A549 treated with AZD9567 at 1 μM for 4 hours (cell line): ENCODE data around the gene CXCL16. TPM values are rescaled to one million over a fixed set of nuclear protein-coding genes. Genes with fewer than 3 reads are reported as not detected.

Experiments
- total RNA-seq: library from RNA; stranded (reverse); fragments of 200-300 nt; extraction: Qiagen RNA extraction; gene quantifications from 5 replicates; pipeline ENCODE4 v1.2.3, GENCODE V29; 2022; ENCODE audit not compliant: insufficient read depth

The CXCL16 gene, protein sequence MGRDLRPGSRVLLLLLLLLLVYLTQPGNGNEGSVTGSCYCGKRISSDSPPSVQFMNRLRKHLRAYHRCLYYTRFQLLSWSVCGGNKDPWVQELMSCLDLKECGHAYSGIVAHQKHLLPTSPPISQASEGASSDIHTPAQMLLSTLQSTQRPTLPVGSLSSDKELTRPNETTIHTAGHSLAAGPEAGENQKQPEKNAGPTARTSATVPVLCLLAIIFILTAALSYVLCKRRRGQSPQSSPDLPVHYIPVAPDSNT
- total RNA-seq: 10.4 to 19.0 TPM (median 15.7 TPM) in 5 replicates

DNA sequence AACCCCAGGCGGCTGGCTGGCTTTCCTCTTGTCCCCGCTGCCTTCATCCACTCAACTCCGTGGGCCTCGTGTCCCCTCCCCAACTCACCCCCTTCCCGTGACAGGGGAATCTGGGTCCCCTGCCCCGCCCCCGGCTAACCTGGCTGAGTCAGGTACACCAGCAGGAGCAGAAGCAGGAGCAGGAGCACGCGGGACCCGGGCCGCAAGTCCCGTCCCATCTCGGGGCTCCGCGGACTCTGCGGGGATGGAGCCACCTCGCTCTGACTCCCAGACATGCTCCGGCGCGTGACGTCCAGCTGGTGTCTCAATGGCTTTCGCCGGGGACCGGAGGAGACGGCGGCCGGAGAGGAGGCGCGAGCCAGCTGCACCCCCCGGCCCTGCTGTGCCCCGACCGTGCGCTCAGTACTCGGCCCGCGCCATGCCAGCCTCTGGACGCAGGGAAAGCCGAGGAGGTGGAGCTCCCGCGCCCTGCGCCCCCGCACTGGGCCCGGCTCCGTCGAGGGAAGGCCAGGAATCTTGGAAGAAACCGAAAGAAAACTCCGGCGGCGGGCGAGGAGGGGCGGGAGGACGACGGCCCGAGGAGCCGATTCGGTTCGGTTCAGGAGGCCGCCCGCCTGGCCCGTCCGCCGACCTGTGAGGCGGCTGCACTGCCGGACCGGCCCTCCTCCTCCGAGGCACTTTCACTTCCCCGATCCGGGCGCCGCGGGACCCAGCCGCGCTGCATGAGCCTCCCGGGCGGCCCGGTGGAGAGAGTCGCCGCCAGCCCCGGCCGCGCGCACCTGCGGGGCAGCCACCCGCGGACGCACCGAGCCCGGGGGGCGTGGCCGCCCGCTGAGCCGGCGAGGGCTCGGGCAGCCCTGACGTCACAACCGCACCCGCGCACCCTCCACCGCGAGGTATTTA is at the start of gene CXCL16, which contains the start of gene ZMYND15:
Gene CXCL16, minus strand, starts transcription at position 807 of the 903 bp plus-strand sequence. Its CDS starts 589 bp downstream, at position 218.
Gene ZMYND15, plus strand, starts transcription at position 712 of the 903 bp plus-strand sequence. CDS start 716 bp downstream, outside the sequence.

DNA sequence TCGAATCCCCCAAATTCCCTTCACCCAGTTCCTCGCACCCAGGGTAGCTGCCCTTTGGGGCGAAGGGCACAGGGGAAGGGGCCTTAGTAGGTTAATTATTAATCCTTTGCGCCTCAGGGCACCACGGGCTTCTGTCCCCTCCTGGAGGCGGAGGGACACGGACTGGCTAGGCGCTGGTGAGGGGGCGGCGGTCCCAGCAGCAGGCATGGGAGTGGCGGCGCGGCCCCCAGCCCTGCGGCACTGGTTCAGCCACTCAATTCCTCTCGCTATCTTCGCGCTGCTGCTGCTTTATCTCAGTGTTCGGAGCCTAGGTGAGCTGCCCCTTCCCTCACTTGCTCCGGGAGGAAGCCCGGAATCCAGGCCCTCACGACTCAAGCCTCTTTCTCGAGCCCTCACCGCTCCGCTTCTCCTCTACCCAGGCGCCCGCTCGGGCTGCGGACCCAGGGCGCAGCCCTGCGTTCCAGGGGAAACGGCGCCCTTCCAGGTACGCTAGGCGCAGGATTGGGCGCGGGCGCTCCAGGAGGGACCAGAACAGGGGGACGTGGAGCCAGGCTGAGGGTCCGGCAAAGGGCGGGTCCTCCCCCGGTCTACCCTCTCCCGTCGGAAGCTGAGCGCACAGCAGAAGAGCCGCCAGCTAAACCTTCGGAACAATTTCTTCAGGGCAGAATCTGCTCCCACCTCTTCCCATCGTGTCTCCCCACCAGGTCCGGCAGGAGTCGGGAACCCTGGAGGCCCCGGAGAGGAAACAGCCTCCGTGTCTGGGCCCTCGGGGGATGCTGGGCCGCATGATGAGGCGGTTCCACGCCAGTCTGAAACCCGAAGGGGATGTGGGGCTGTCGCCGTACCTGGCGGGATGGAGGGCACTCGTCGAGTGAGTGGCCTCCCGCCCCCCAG is 49.3 kb upstream of the CXCL16 start, which contains the start of gene GLTPD2:
Gene GLTPD2, plus strand, starts transcription at position 158 of the 894 bp plus-strand sequence. Its CDS starts 48 bp downstream, at position 206.

DNA sequence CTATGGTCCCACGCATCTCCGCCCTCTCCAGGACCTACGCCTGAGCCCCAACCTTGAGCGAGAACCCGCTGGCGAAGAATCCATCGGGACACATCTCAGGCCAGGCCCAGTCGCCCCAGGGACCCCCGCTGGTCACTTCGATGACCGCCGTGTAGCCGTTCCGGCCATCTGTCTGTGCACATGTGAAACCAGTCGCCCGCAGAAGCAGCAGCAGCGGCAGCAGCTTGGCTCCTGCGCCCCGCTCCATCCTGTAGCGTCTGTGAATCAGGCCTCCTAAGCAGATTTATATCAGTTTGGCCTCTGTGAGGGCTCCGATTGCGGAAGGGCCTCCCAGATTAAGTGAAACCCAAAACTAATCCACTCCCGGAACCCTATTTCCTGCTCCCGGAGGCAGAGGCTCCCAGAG is 46.4 kb upstream of the CXCL16 start, which contains the start of gene VMO1:
Gene VMO1, minus strand, starts transcription at position 259 of the 406 bp plus-strand sequence. Its CDS starts 12 bp downstream, at position 247.

DNA sequence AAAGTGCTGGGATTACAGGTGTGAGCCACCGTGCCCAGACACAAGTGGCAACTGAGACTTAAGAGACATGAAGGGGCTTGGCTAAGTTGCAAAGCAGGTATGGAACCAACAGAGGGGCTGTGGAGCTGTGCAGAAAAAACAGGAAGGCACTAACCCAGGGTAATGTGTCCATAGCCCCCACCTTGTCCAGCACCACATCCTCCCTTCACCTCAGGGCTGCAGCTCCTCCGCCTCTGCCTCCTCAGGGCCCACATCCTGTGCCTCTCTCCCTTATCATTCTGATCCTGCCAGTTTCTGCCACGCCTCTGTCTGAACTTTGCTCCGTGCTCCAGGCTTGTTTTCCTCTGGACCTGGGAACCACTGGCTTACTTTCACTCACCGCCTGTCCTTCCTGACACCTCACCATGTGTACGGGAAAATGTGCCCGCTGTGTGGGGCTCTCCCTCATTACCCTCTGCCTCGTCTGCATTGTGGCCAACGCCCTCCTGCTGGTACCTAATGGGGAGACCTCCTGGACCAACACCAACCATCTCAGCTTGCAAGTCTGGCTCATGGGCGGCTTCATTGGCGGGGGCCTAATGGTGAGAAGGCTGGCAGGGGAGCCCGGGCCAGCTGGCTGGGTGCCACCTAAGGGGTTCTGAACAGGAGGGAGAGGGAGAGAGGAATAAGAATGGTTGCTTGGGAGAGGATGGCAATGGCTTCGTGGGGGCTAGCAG is 31.9 kb upstream of the CXCL16 start, which contains the start of gene TM4SF5:
Gene TM4SF5, plus strand, starts transcription at position 368 of the 716 bp plus-strand sequence. Its CDS starts 37 bp downstream, at position 405.

DNA sequence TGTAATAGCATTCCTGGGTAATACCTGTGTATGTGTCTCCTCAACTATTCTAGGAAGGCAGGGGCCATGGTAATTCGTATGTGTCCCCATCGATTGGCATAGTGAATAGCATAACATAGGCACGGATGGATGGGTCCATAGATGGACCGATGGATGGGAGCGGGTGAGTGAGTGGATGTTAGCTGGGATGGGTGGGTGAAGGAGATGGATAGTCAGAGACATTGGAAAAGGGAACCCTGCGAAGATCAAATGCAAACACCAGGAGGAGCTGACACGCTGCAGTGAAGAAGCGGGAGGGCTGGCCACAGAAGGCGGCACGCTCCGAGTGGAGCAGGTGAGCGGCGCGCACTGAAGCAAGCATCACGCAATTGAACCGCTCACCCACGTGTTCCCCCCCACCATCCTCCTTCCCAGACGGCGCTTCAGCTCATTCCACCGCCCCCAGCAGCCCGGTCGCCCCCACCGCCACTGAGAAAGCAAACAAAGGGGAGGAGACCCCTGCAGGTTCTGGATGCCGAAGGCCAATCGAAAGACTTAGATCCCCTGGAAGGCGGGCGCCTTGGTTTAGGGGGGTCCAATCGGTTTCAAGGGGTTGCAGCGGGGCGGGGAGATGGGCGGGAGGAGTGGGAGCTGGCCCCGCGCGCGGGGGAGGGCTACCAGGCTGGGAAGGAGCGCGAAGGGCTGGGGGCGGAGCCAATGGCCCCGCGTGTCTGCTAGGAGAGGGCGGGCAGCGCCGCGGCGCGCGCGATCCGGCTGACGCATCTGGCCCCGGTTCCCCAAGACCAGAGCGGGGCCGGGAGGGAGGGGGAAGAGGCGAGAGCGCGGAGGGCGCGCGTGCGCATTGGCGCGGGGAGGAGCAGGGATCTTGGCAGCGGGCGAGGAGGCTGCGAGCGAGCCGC is 29.7 kb downstream of the CXCL16 start, which contains the start of gene ARRB2:
Gene ARRB2, plus strand, starts transcription at position 839 of the 899 bp plus-strand sequence. CDS start 90 bp downstream, outside the sequence.

Other genes starting within 250 kb of the CXCL16 start
- gene SPNS2, start 241.0 kb downstream of the CXCL16 start, total RNA-seq: 3.8 to 12.9 TPM (median 10.5 TPM) in 5 replicates
- gene MYBBP1A, start 184.5 kb downstream of the CXCL16 start, total RNA-seq: 81.1 to 113 TPM (median 101 TPM) in 5 replicates
- not detected in 5 replicates for gene GGT6, start 179.4 kb downstream of the CXCL16 start, total RNA-seq
- 0.25 to 0.81 TPM (median 0.39 TPM) in 4 of 5 replicates, not detected in the other for gene SMTNL2, start 155.4 kb downstream of the CXCL16 start, total RNA-seq
- 0.08 to 0.19 TPM (median 0.13 TPM) in 4 of 5 replicates, not detected in the other for gene ALOX15, start 98.2 kb downstream of the CXCL16 start, total RNA-seq
- gene PELP1, start 35.8 kb downstream of the CXCL16 start, total RNA-seq: 66.9 to 82.2 TPM (median 76.2 TPM) in 5 replicates
- gene ARRB2, start 29.3 kb downstream of the CXCL16 start, total RNA-seq: 37.0 to 64.2 TPM (median 54.1 TPM) in 5 replicates
- 41.9 to 56.7 TPM (median 44.4 TPM) in 5 replicates for gene MED11, start 8.5 kb downstream of the CXCL16 start, total RNA-seq
- 0.38 to 0.73 TPM (median 0.53 TPM) in 4 of 5 replicates, not detected in the other for gene ZMYND15, start 95 bp downstream of the CXCL16 start, total RNA-seq
- 0.58 to 0.88 TPM (median 0.65 TPM) in 4 of 5 replicates, not detected in the other for gene TM4SF5, start 32.0 kb upstream of the CXCL16 start, total RNA-seq
- 0.85 to 1.4 TPM (median 0.92 TPM) in 4 of 5 replicates, not detected in the other for gene VMO1, start 46.4 kb upstream of the CXCL16 start, total RNA-seq
- 0.13 TPM in 1 of 5 replicates, not detected in the others for gene GLTPD2, start 49.0 kb upstream of the CXCL16 start, total RNA-seq
- gene PSMB6, start 56.2 kb upstream of the CXCL16 start, total RNA-seq: 404 to 505 TPM (median 496 TPM) in 5 replicates
- gene PLD2, start 67.2 kb upstream of the CXCL16 start, total RNA-seq: 16.4 to 29.9 TPM (median 27.4 TPM) in 5 replicates
- 43.4 to 60.9 TPM (median 59.8 TPM) in 5 replicates for gene MINK1, start 93.4 kb upstream of the CXCL16 start, total RNA-seq
- gene C17orf107, start 159.6 kb upstream of the CXCL16 start, total RNA-seq: 0.33 to 0.38 TPM (median 0.34 TPM) in 4 of 5 replicates, not detected in the other
- 0.08 to 0.17 TPM (median 0.09 TPM) in 4 of 5 replicates, not detected in the other for gene CHRNE, start 163.2 kb upstream of the CXCL16 start, total RNA-seq
- gene GP1BA, start 192.3 kb upstream of the CXCL16 start, total RNA-seq: not detected in 5 replicates
- 64.9 to 73.6 TPM (median 71.0 TPM) in 5 replicates for gene SLC25A11, start 200.1 kb upstream of the CXCL16 start, total RNA-seq
- 92.1 to 135 TPM (median 115 TPM) in 5 replicates for gene RNF167, start 200.3 kb upstream of the CXCL16 start, total RNA-seq
- gene PFN1, start 208.6 kb upstream of the CXCL16 start, total RNA-seq: 1,940 to 2,758 TPM (median 2,664 TPM) in 5 replicates
- 28.4 to 52.6 TPM (median 44.9 TPM) in 5 replicates for gene ENO3, start 211.2 kb upstream of the CXCL16 start, total RNA-seq
- 61.2 to 77.6 TPM (median 74.1 TPM) in 5 replicates for gene SPAG7, start 227.9 kb upstream of the CXCL16 start, total RNA-seq
- 25.4 to 37.2 TPM (median 33.9 TPM) in 5 replicates for gene CAMTA2, start 247.7 kb upstream of the CXCL16 start, total RNA-seq